SK-N-SH treated with all-trans-retinoic acid at 6 μM for 48 hours (cell line): Measurements from ENCODE around the gene ACP4.
"Not testable (repeated sequence)": the region's sequence is repeated elsewhere in the genome, so short reads cannot be mapped to it uniquely, and the experiment has no call there.

ENCODE experiments used
- ARNTL ChIP-seq: fragments of 450-650 bp; formaldehyde crosslinking; IDR thresholded peaks from 2 replicates; pipeline ENCODE4 v1.5.0; 2020; ENCODE audit warnings: low read depth, mild to moderate bottlenecking, moderate library complexity, borderline replicate concordance
- CREB5 ChIP-seq: fragments of 250-450 bp; sonication (Bioruptor Pico); IDR thresholded peaks from 2 replicates; pipeline ENCODE4 v1.5.1; 2020; ENCODE audit warnings: low read depth, mild to moderate bottlenecking, moderate library complexity
- POU6F1 ChIP-seq: fragments of 250-450 bp; sonication (Bioruptor Pico); IDR thresholded peaks from 2 replicates; pipeline ENCODE4 v1.8.0; 2021; ENCODE audit warnings: low read depth, mild to moderate bottlenecking, moderate library complexity, borderline replicate concordance
- PPARA ChIP-seq: fragments of 250-450 bp; sonication (Bioruptor Pico); IDR thresholded peaks from 2 replicates; pipeline ENCODE4 v1.5.0; 2020; ENCODE audit warnings: mild to moderate bottlenecking, borderline replicate concordance
- SNAI2 ChIP-seq: fragments of 250-450 bp; sonication (Bioruptor Pico); IDR thresholded peaks from 2 replicates; pipeline ENCODE4 v1.5.0; 2020; ENCODE audit warnings: mild to moderate bottlenecking, moderate library complexity
- TCF4 ChIP-seq: fragments of 250-450 bp; sonication (Bioruptor Pico); IDR thresholded peaks from 2 replicates; pipeline ENCODE4 v1.8.0; 2021; ENCODE audit warnings: mild to moderate bottlenecking, moderate library complexity, borderline replicate concordance
- ZNF70 ChIP-seq: fragments of 450-650 bp; formaldehyde crosslinking; IDR thresholded peaks from 2 replicates; pipeline ENCODE4 v1.5.0; 2020; ENCODE audit warnings: mild to moderate bottlenecking, moderate library complexity

- not testable (repeated sequence) for TF ChIP-seq ZNF70, SNAI2, POU6F1, TCF4, ARNTL, CREB5, PPARA (CRISPR knock-in tag)
Measured at GRCh38 chr19:50770164-50770563, 20.1 kb upstream of the ACP4 start, which contains the start of gene GPR32.
